Measurements from ENCODE around the gene KIAA0232.
"Not testable (repeated sequence)": the region's sequence is repeated elsewhere in the genome, so short reads cannot be mapped to it uniquely, and the experiment has no call there.

KIAA0232 gene

DNA sequence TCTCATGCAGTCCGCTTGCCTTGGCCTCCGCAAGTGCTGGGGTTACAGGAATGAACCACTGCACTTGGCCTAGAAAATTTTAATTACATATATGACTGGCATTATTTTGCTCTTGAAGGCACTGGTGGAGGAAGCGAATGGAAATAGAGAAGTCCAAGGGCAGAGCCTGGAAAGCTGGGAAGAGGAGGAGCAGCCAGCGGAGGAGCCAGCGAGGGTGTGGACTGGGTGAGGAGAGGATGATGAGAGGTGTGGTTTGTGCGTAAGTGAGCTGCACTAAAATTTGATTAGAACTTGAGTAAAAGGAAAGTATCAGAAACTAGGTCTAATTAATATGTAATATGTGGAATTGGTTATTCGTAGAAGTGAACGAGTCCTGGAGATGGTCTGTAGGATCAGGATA lies 13.3 kb downstream of the KIAA0232 start:
- Histone ChIP-seq H3K79me2 (ENCODE audit: insufficient read depth, low read depth) (peaks cover 95% of the 10 kb centered on the region), H3K27me3 (ENCODE audit: insufficient read depth, low read depth) (no peaks in the 10 kb centered on the region), H3K27ac (no peak overlapping the region), H2AFZ (ENCODE audit: low read depth) (no peak overlapping the region), H4K20me1 (ENCODE audit: insufficient read depth) (no peaks in the 10 kb centered on the region; the same call in 1 of the 2 replicates), H3K4me1 (ENCODE audit: low read depth, poor library complexity, severe bottlenecking) (peaks cover 25% of the 10 kb centered on the region), H3K4me3 (IDR thresholded peaks at IDR 0.05; ENCODE audit: insufficient read depth, low read depth, low read length) (no peak overlapping the region), H3K9ac (no peak overlapping the region), H3K4me2 (no peak overlapping the region), H3K36me3 (ENCODE audit: insufficient read depth) (no peaks in the 10 kb centered on the region)
- TF ChIP-seq, protein P1, sequence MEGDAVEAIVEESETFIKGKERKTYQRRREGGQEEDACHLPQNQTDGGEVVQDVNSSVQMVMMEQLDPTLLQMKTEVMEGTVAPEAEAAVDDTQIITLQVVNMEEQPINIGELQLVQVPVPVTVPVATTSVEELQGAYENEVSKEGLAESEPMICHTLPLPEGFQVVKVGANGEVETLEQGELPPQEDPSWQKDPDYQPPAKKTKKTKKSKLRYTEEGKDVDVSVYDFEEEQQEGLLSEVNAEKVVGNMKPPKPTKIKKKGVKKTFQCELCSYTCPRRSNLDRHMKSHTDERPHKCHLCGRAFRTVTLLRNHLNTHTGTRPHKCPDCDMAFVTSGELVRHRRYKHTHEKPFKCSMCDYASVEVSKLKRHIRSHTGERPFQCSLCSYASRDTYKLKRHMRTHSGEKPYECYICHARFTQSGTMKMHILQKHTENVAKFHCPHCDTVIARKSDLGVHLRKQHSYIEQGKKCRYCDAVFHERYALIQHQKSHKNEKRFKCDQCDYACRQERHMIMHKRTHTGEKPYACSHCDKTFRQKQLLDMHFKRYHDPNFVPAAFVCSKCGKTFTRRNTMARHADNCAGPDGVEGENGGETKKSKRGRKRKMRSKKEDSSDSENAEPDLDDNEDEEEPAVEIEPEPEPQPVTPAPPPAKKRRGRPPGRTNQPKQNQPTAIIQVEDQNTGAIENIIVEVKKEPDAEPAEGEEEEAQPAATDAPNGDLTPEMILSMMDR (conservative IDR thresholded peaks at IDR 0.05; ENCODE audit: low read depth, low read length): no peak

DNA sequence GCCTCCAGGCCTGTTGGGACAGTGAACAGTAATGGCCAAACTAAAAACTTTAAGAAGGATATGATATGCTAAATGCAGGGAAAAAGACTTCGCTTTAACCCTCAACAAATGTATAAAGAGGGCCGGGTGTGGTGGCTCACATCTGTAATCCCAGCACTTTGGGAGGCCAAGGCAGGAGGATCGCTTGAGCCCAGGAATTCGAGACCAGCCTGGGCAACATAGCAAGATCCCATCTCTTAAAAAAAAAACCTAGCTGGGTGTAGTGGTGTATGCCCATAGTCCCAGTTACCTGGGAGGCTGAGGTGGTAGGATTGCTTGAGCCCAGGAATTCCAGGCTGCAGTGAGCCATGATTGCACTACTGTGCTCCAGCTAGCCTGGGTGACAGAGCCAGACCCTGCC lies 14.8 kb downstream of the KIAA0232 start:
- not testable (repeated sequence) for H3K4me2 ChIP-seq; H4K20me1 ChIP-seq (ENCODE audit: insufficient read depth); H3K4me3 ChIP-seq (IDR thresholded peaks at IDR 0.05; ENCODE audit: insufficient read depth, low read depth, low read length); H3K27ac ChIP-seq; H3K9ac ChIP-seq; H3K27me3 ChIP-seq (ENCODE audit: insufficient read depth, low read depth); H3K36me3 ChIP-seq (ENCODE audit: insufficient read depth); H2AFZ ChIP-seq (ENCODE audit: low read depth)
- Histone ChIP-seq H3K4me1 (ENCODE audit: low read depth, poor library complexity, severe bottlenecking) (peaks cover 14% of the 10 kb centered on the region), H3K79me2 (ENCODE audit: insufficient read depth, low read depth) (peaks cover 94% of the 10 kb centered on the region)

DNA sequence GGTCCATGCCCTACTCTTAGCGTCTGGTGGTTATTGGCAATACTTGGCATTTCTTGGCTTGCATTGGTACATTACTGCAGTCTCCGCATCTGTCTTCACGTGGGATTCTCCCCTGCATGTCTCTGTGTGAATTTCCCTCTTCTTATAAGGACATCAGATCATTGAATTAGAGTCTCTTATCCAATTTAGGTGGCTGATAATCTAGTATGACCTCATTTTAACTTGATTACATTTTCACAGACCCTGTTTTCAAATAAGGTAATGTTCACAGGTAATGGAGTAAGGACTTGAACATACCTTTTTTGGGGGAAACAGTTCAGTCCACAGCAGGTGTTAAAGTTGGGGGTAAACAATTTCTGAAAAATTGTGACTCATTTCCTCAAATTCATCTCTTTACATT lies 16.6 kb downstream of the KIAA0232 start:
- Histone ChIP-seq H3K9ac (no peak overlapping the region), H3K27ac (no peak overlapping the region), H2AFZ (ENCODE audit: low read depth) (no peak overlapping the region), H4K20me1 (ENCODE audit: insufficient read depth) (no peaks in the 10 kb centered on the region), H3K4me2 (no peak overlapping the region), H3K4me1 (ENCODE audit: low read depth, poor library complexity, severe bottlenecking) (peaks cover under 1% of the 10 kb centered on the region), H3K79me2 (ENCODE audit: insufficient read depth, low read depth) (peaks cover 90% of the 10 kb centered on the region), H3K36me3 (ENCODE audit: insufficient read depth) (no peaks in the 10 kb centered on the region), H3K27me3 (ENCODE audit: insufficient read depth, low read depth) (no peaks in the 10 kb centered on the region), H3K4me3 (IDR thresholded peaks at IDR 0.05; ENCODE audit: insufficient read depth, low read depth, low read length) (no peak overlapping the region)
- TF ChIP-seq, protein P1 (conservative IDR thresholded peaks at IDR 0.05; ENCODE audit: low read depth, low read length): no peak

DNA sequence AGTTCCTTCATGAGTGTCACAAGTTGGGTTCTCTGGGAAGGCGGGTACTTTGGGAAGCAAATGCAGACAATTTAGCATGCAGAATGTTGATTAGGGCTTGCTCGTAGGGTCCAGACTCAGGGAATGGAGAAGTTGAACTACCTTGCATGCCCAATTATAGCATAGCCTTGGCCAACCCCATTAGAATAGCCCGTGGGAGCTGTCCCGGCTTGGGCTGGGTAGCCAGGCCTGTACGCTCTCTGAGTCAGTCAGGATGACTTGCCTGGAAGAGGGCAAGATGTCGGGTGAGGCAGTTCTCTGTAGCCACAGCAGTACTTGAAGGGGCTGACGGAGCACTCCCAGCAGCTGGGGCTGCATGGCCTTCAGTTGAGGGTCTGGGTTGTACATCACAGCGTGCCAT lies 19.5 kb downstream of the KIAA0232 start:
- Histone ChIP-seq H3K36me3 (ENCODE audit: insufficient read depth) (no peaks in the 10 kb centered on the region), H3K27me3 (ENCODE audit: insufficient read depth, low read depth) (no peaks in the 10 kb centered on the region), H3K27ac (no peak overlapping the region), H2AFZ (ENCODE audit: low read depth) (no peak overlapping the region), H3K79me2 (ENCODE audit: insufficient read depth, low read depth) (peaks cover 80% of the 10 kb centered on the region), H3K4me1 (ENCODE audit: low read depth, poor library complexity, severe bottlenecking) (peaks cover 14% of the 10 kb centered on the region), H3K4me3 (IDR thresholded peaks at IDR 0.05; ENCODE audit: insufficient read depth, low read depth, low read length) (no peak overlapping the region), H4K20me1 (ENCODE audit: insufficient read depth) (no peaks in the 10 kb centered on the region), H3K9ac (no peak overlapping the region), H3K4me2 (no peak overlapping the region)
- TF ChIP-seq, protein P1 (conservative IDR thresholded peaks at IDR 0.05; ENCODE audit: low read depth, low read length): no peak

DNA sequence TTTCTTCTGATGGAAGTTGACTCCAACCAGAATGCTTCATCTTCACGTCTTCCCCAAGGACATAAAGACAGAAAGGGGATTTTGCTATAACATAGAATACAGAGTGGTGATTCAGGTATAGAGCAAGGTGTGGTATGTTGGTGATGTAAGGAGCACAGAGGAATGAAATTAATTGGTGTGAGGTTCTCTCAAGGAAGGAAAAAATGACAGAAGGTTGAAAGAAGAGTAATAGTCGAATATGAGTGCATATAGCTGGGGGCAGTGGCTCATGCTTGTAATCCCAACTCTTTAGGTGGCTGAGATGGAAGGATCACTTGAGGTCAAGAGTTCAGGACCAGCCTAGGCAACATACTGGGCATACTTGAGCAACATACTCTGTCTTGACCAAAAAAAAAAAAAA lies 20.1 kb downstream of the KIAA0232 start:
- Histone ChIP-seq H3K4me1 (ENCODE audit: low read depth, poor library complexity, severe bottlenecking) (peaks cover 20% of the 10 kb centered on the region), H3K4me2 (no peak overlapping the region), H3K36me3 (ENCODE audit: insufficient read depth) (no peaks in the 10 kb centered on the region), H3K27me3 (ENCODE audit: insufficient read depth, low read depth) (no peaks in the 10 kb centered on the region), H3K4me3 (IDR thresholded peaks at IDR 0.05; ENCODE audit: insufficient read depth, low read depth, low read length) (no peak overlapping the region), H3K79me2 (ENCODE audit: insufficient read depth, low read depth) (peaks cover 79% of the 10 kb centered on the region), H3K9ac (no peak overlapping the region), H2AFZ (ENCODE audit: low read depth) (no peak overlapping the region), H3K27ac (no peak overlapping the region), H4K20me1 (ENCODE audit: insufficient read depth) (no peaks in the 10 kb centered on the region)
- TF ChIP-seq, protein P1 (conservative IDR thresholded peaks at IDR 0.05; ENCODE audit: low read depth, low read length): no peak

Measured in KMS-11 (cell line).